HEK293 (cell line): Measurements from ENCODE around the gene NEIL3.

Experiments used
- CTCF ChIP-seq: fragments of 450-650 bp; formaldehyde crosslinking; IDR thresholded peaks from 2 replicates; pipeline ENCODE4 v1.5.1; 2016; ENCODE audit warnings: missing biosample characterization, missing genetic modification characterization
- KLF1 ChIP-seq: fragments of 450-650 bp; formaldehyde crosslinking; IDR thresholded peaks from 2 replicates; pipeline ENCODE4 v1.5.1; 2016; ENCODE audit warnings: missing biosample characterization, missing genetic modification characterization
- MEIS1 ChIP-seq: sonication (generic); formaldehyde crosslinking; IDR thresholded peaks from 2 replicates; pipeline ENCODE4 v1.8.1; 2022; ENCODE audit warnings: missing genetic modification reagents, mild to moderate bottlenecking, borderline replicate concordance
- REST ChIP-seq: fragments of 450-650 bp; formaldehyde crosslinking; IDR thresholded peaks from 2 replicates; pipeline ENCODE4 v1.5.1; 2016; ENCODE audit warnings: missing biosample characterization, missing genetic modification characterization
- SETDB1 ChIP-seq: IDR thresholded peaks from one replicate; pipeline ENCODE4 v1.6.1; 2017; ENCODE audit warnings: mild to moderate bottlenecking, low read length, moderate library complexity, mixed read lengths; ENCODE audit not compliant: insufficient read length
- WT1 ChIP-seq: fragments of 450-650 bp; formaldehyde crosslinking; IDR thresholded peaks from 2 replicates; pipeline ENCODE4 v1.5.1; 2016; ENCODE audit warnings: missing biosample characterization, missing genetic modification characterization
- ZNF146 ChIP-seq: fragments of 450-650 bp; formaldehyde crosslinking; IDR thresholded peaks from 2 replicates; pipeline ENCODE4 v1.5.1; 2016; ENCODE audit warnings: missing biosample characterization, missing genetic modification characterization
- ZNF398 ChIP-seq: fragments of 450-650 bp; formaldehyde crosslinking; IDR thresholded peaks from 2 replicates; pipeline ENCODE4 v1.5.1; 2017; ENCODE audit warnings: missing biosample characterization, missing genetic modification characterization
- ZSCAN30 ChIP-seq: fragments of 450-650 bp; IDR thresholded peaks from 2 replicates; pipeline ENCODE4 v1.5.1; 2018; ENCODE audit warnings: missing biosample characterization, mild to moderate bottlenecking, missing genetic modification characterization, moderate library complexity
- ZXDB ChIP-seq: fragments of 450-650 bp; formaldehyde crosslinking; IDR thresholded peaks from 2 replicates; pipeline ENCODE4 v1.5.1; 2016; ENCODE audit warnings: missing biosample characterization, missing genetic modification characterization
- TF ChIP-seq, protein P1 (sequence below): fragments of 450-650 bp; formaldehyde crosslinking; IDR thresholded peaks from 2 replicates; pipeline ENCODE4 v1.5.1; 2016; ENCODE audit warnings: missing biosample characterization, missing genetic modification characterization

- TF ChIP-seq KLF1 (tag by site-specific recombination) (no peak), CTCF (no peak), ZNF398 (no peak), WT1 (tag by site-specific recombination) (no peak), MEIS1 (CRISPR knock-in tag) (no peak), ZNF146 (tag by site-specific recombination) (no peak), ZSCAN30 (no peak), SETDB1 (no peak), ZXDB (tag by site-specific recombination) (no peak), REST (no peak)
- TF ChIP-seq, protein P1, sequence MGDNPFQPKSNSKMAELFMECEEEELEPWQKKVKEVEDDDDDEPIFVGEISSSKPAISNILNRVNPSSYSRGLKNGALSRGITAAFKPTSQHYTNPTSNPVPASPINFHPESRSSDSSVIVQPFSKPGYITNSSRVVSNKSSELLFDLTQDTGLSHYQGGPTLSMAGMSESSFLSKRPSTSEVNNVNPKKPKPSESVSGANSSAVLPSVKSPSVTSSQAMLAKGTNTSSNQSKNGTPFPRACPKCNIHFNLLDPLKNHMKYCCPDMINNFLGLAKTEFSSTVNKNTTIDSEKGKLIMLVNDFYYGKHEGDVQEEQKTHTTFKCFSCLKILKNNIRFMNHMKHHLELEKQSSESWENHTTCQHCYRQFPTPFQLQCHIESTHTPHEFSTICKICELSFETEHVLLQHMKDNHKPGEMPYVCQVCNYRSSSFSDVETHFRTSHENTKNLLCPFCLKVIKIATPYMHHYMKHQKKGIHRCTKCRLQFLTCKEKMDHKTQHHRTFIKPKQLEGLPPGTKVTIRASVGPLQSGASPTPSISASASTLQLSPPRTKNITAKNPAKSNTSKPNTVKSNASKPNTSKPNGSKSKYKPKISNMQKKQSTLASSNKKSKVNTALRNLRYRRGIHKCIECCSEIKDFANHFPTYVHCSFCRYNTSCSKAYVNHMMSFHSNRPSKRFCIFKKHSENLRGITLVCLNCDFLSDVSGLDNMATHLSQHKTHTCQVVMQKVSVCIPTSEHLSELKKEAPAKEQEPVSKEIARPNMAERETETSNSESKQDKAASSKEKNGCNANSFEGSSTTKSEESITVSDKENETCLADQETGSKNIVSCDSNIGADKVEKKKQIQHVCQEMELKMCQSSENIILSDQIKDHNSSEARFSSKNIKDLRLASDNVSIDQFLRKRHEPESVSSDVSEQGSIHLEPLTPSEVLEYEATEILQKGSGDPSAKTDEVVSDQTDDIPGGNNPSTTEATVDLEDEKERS (tag by site-specific recombination), result no peak
Measured at GRCh38 chr4:177348348-177348747, 38.7 kb downstream of the NEIL3 start.
